Mesodermal cell (in vitro differentiated cells): ENCODE measurements around the gene ITGB4.
"Not testable (repeated sequence)": the region's sequence is repeated elsewhere in the genome, so short reads cannot be mapped to it uniquely, and the experiment has no call there.

ENCODE experiments used
- H3K27ac ChIP-seq: 2 replicates; pipeline ENCODE4 v1.7.0; 2013; ENCODE audit warnings: mild to moderate bottlenecking, low read depth, low read length, moderate library complexity; ENCODE audit not compliant: severe bottlenecking
- H3K36me3 ChIP-seq: 2 replicates; pipeline ENCODE4 v1.7.1; 2013; ENCODE audit warnings: mild to moderate bottlenecking, low read length, moderate library complexity; ENCODE audit not compliant: control insufficient read depth, insufficient read depth
- H3K4me1 ChIP-seq: one replicate; pipeline ENCODE4 v1.7.1; 2013; ENCODE audit warnings: mild to moderate bottlenecking, low read length; ENCODE audit not compliant: insufficient read depth, control insufficient read depth, poor library complexity, severe bottlenecking
- H3K4me3 ChIP-seq: 2 replicates; pipeline ENCODE4 v1.7.0; 2013; ENCODE audit warnings: low read length, control low read depth, mild to moderate bottlenecking; ENCODE audit not compliant: insufficient read depth, poor library complexity, severe bottlenecking; ENCODE audit errors: extremely low read depth
- H3K9me3 ChIP-seq: 2 replicates; pipeline ENCODE4 v1.7.1; 2013; ENCODE audit warnings: mild to moderate bottlenecking, low read length, moderate library complexity; ENCODE audit not compliant: control insufficient read depth
- WGBS, 2 experiments: methylation state at CpG; one replicate each; pipeline ENCODE4 v1.1.5; 2013; ENCODE audit warnings: missing lambda C conversion rate in 2 of 2; ENCODE audit not compliant: insufficient coverage in 2 of 2; 5-methylcytosine and 5-hydroxymethylcytosine counted together

The ITGB4 gene

DNA sequence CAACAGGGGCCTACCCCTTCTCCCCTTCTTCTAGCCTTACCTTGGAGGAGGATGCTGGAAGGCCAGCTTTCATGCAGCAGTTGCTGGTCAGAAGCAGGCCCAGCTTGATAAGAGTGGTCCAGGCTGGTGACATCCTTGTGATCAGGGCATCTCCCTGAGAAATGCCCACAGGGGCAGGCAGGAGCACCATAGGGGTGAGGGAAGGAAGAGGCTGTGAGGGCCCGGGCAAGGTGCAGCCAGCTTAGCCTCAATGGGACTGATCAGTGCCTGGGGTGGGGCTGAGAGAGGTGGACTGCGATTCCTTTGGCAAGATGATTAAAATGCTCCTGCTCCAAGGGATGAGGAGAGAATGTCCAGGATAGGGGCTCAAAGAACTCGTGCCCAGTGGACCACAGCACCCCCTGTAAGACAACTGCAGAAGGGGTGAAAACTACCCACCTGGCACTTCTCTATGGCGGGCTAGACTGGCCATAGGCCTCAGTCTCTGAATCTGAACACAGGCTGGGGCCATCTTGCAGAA lies 53.3 kb downstream of the ITGB4 start:
- WGBS, 2 experiments = 90 to 95% methylated on average over 4 of the region's 4 CpGs
- no peak overlapping the region for H3K27ac ChIP-seq
- no peak overlapping the region for H3K4me3 ChIP-seq
- no peaks in the 10 kb centered on the region for H3K9me3 ChIP-seq
- peaks cover 9% of the 10 kb centered on the region for H3K4me1 ChIP-seq
- peaks cover 36% of the 10 kb centered on the region for H3K36me3 ChIP-seq

DNA sequence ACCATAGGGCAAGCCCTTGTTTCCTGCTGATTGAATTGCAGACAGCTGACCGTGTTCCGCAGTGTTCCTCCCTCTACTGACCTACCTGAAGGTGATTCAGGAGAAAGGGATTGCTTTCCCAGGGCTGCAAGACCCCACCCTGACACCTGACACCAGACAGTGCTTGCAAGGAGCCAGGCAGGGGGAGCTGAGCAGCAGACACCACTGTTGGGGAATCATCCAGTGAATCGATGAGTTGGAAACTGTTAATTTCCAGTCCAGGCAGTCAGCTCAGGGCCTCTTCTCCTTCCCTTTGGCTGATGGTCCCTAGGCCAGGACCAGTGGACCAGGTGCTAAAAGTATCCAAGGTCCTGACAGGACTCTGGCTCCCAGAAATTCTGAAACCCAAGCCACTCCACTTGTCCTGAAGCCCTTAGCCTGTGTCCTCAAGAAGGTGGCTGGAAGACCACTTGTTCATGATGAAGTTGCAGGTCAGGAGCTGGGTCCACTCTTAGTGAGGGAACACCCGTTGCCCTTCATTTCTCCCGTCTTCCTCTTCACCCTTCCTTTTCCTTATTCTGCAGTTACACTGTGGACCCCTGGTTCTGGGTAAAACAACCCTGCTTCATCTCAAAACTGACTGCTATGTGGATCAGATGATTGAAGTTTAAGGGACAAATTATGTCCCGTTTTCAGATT lies 53.9 kb downstream of the ITGB4 start:
- H3K9me3 ChIP-seq = no peaks in the 10 kb centered on the region
- H3K4me3 ChIP-seq = no peak overlapping the region
- 98% methylated on average over 5 to 6 of the region's 6 CpGs for WGBS, 2 experiments
- peaks cover 36% of the 10 kb centered on the region for H3K36me3 ChIP-seq
- peaks cover 9% of the 10 kb centered on the region for H3K4me1 ChIP-seq
- no peak overlapping the region for H3K27ac ChIP-seq

GRCh38 chr17:75776386-75777295 lies 55.4 kb downstream of the ITGB4 start:
- Histone ChIP-seq H3K36me3 (peaks cover 36% of the 10 kb centered on the region), H3K9me3 (no peaks in the 10 kb centered on the region), H3K4me1 (peaks cover 6% of the 10 kb centered on the region), H3K4me3 (peak overlapping the region; percentile 7), H3K27ac (peak overlapping the region; percentile 54)
- WGBS, 2 experiments = 93 to 99% methylated on average over 12 to 14 of the region's 15 CpGs

GRCh38 chr17:75777296-75777922 lies 56.1 kb downstream of the ITGB4 start:
- H3K4me1 ChIP-seq = peaks cover 2% of the 10 kb centered on the region
- H3K27ac ChIP-seq = no peak overlapping the region
- H3K4me3 ChIP-seq = peak overlapping the region; percentile 97
- H3K9me3 ChIP-seq = no peaks in the 10 kb centered on the region
- no CpG with 5 or more reads among the region's 2 CpGs for WGBS, 2 experiments
- peaks cover 36% of the 10 kb centered on the region for H3K36me3 ChIP-seq

DNA sequence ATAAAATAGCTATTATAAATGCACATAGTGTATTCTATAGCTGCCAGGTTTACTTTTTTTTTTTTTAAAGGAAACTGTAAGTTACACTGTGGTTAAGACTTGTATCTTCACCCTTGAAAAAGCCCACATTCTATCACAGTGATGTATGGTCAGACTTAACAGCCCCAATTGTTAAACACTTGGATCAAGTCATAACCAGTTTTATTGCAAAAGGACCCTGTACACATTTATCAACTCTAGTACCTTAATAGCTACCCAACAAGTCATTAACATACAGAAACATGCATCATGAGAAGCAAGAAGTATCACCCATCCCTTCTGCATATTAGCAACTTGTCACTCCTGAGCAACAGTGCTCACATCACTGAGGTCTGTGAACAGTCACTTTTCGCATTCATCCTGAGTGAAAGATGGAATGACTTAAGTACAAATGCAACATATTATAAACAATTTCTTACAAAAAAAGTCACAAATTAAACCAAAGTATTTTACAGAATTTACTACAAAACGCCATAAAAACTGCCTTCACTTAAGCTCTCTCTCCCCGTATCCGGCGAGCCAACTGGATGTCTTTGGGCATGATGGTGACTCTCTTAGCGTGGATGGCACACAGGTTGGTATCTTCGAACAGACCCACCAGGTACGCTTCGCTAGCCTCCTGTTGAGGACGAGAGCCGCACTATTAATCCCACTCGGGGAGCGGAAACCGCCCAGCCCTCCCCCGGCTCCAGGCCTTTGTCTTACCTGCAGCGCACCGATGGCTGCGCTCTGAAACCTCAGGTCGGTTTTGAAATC lies 57.0 kb downstream of the ITGB4 start:
- 2 to 6% methylated on average over 14 to 18 of the region's 19 CpGs for WGBS, 2 experiments
- peaks cover 36% of the 10 kb centered on the region for H3K36me3 ChIP-seq
- H3K9me3 ChIP-seq, H3K4me1 ChIP-seq: not testable (repeated sequence)
- H3K27ac ChIP-seq = peak overlapping the region; percentile 99
- H3K4me3 ChIP-seq = peak overlapping the region; percentile 97

GRCh38 chr17:75778861-75779249 lies 57.6 kb downstream of the ITGB4 start:
- Histone ChIP-seq H3K4me3 (peak overlapping the region; percentile 97), H3K36me3 (peaks cover 36% of the 10 kb centered on the region), H3K4me1 (peaks cover 7% of the 10 kb centered on the region), H3K27ac (peak overlapping the region; percentile 99), H3K9me3 (no peaks in the 10 kb centered on the region)
- 0% methylated on average over 19 to 34 of the region's 38 CpGs for WGBS, 2 experiments

GRCh38 chr17:75779250-75779986 lies 58.2 kb downstream of the ITGB4 start:
- H3K27ac ChIP-seq = peak overlapping the region; percentile 99
- peaks cover 11% of the 10 kb centered on the region for H3K4me1 ChIP-seq
- peaks cover 36% of the 10 kb centered on the region for H3K36me3 ChIP-seq
- H3K4me3 ChIP-seq = peak overlapping the region; percentile 97
- no peaks in the 10 kb centered on the region for H3K9me3 ChIP-seq
- 0% methylated on average over 54 to 74 of the region's 84 CpGs for WGBS, 2 experiments

- Histone ChIP-seq H3K36me3 (peaks cover 36% of the 10 kb centered on the region), H3K9me3 (no peaks in the 10 kb centered on the region), H3K4me1 (peaks cover 11% of the 10 kb centered on the region), H3K4me3 (peak overlapping the region; percentile 97), H3K27ac (no peak overlapping the region)
- 0% methylated on average over 1 to 2 of the region's 5 CpGs for WGBS, 2 experiments
These were observed 59.0 kb downstream of the ITGB4 start for GRCh38 chr17:75779987-75780889.
